ENCODE measurements around the gene SLC16A8. TPM values are rescaled to one million over a fixed set of nuclear protein-coding genes. Genes with fewer than 3 reads are reported as not detected.

The SLC16A8 gene
- total and polyA plus RNA-seq, 9 donors: 0.39 to 0.52 TPM; not detected in 7

GRCh38 chr22:38056969-38057891 is 26.8 kb downstream of the SLC16A8 start, which contains the start of gene PICK1:
Gene PICK1, plus strand, starts transcription at chr22:38057404. Its CDS starts 406 bp downstream, at chr22:38057810.
- DNase-seq: peak; percentile 89 to 94 (median 93)
- Histone ChIP-seq H3K9me3 (no peaks in the 10 kb centered on the region), H3K27me3 (no peaks in the 10 kb centered on the region), H3K4me3 (peak within 1 kb of the TSS; percentile 56), H3K4me1 (ENCODE audit: insufficient read depth) (peaks cover 9% of the 10 kb centered on the region), H3K27ac (peak within 1 kb of the TSS; percentile 1 to 85), H3K36me3 (no peaks in the 10 kb centered on the region)
- TF ChIP-seq CTCF (IDR thresholded peaks at IDR 0.05) (peak in 2 of 3 donors; percentile 28 to 34), POLR2A (IDR thresholded peaks at IDR 0.05) (peak; percentile 34), EP300 (IDR thresholded peaks at IDR 0.05) (no peak)
- intact Hi-C loops (cut with DNase I): loop anchor here in 3 of 4 donors (5.0 to 10.0 kb wide), 3 partner anchors 58 to 515 kb away; partner anchors contain the start of genes BAIAP2L2 (in 1 of the 3) and DMC1 (in 1 of the 3)
- 1 to 2% (median 2%) methylated on average over 46 to 47 of the region's 47 CpGs for WGBS, 3 donors

- intact Hi-C loops (cut with DNase I): loop anchor here (2.0 to 10.0 kb wide), 5 partner anchors 63 to 521 kb away; partner anchors contain the start of genes BAIAP2L2 (in 1 of the 4) and DMC1 (in 1 of the 4)
- Histone ChIP-seq H3K4me1 (ENCODE audit: insufficient read depth) (peaks cover 6% of the 10 kb centered on the region), H3K27ac (no peak overlapping the region), H3K4me3 (no peak overlapping the region), H3K36me3 (no peaks in the 10 kb centered on the region), H3K27me3 (no peaks in the 10 kb centered on the region), H3K9me3 (no peaks in the 10 kb centered on the region)
- 22 to 25% (median 22%) methylated on average over 29 to 30 of the region's 30 CpGs for WGBS, 3 donors
- TF ChIP-seq EP300 (IDR thresholded peaks at IDR 0.05): no peak
- TF ChIP-seq POLR2A (IDR thresholded peaks at IDR 0.05): no peak
- TF ChIP-seq CTCF (IDR thresholded peaks at IDR 0.05): peak; percentile 43 to 94 (median 89)
- peak; percentile 67 to 87 (median 81) for DNase-seq
Observed at GRCh38 chr22:38051900-38052862, 31.8 kb downstream of the SLC16A8 start.

- Histone ChIP-seq H3K36me3 (no peaks in the 10 kb centered on the region), H3K9me3 (no peaks in the 10 kb centered on the region), H3K27me3 (no peaks in the 10 kb centered on the region), H3K27ac (no peak overlapping the region), H3K4me3 (no peak overlapping the region), H3K4me1 (ENCODE audit: insufficient read depth) (peaks cover under 1% of the 10 kb centered on the region)
- no peak for TF ChIP-seq EP300 (IDR thresholded peaks at IDR 0.05)
- no peak for TF ChIP-seq CTCF (IDR thresholded peaks at IDR 0.05)
- TF ChIP-seq POLR2A (IDR thresholded peaks at IDR 0.05): no peak
- intact Hi-C loops (cut with DNase I): loop anchor here (5.0 to 10.0 kb wide), 4 partner anchors 64 to 521 kb away; partner anchors contain the start of genes BAIAP2L2 (in 1 of the 4) and DMC1 (in 1 of the 4)
- 68 to 77% (median 75%) methylated on average over 8 of the region's 8 CpGs for WGBS, 3 donors
- no peak for DNase-seq
Observed at GRCh38 chr22:38051261-38051660, 32.7 kb downstream of the SLC16A8 start.

GRCh38 chr22:38050720-38051119 is 33.3 kb downstream of the SLC16A8 start:
- no peak for TF ChIP-seq EP300 (IDR thresholded peaks at IDR 0.05)
- TF ChIP-seq CTCF (IDR thresholded peaks at IDR 0.05): no peak
- no peak for TF ChIP-seq POLR2A (IDR thresholded peaks at IDR 0.05)
- DNase-seq: no peak
- Histone ChIP-seq H3K9me3 (no peaks in the 10 kb centered on the region), H3K36me3 (no peaks in the 10 kb centered on the region), H3K4me3 (no peak overlapping the region), H3K4me1 (ENCODE audit: insufficient read depth) (no peaks in the 10 kb centered on the region), H3K27me3 (no peaks in the 10 kb centered on the region), H3K27ac (no peak overlapping the region)
- 84 to 93% (median 89%) methylated on average over 7 of the region's 7 CpGs for WGBS, 3 donors
- intact Hi-C loops (cut with DNase I): loop anchor here (5.0 to 10.0 kb wide), 4 partner anchors 64 to 522 kb away; partner anchors contain the start of genes BAIAP2L2 (in 1 of the 4) and DMC1 (in 1 of the 4)
